Astrocyte (in vitro differentiated cells and primary cell): ENCODE measurements around the gene TSNAXIP1.

Experiments used
- EZH2 ChIP-seq: IDR thresholded peaks from 2 replicates; pipeline ENCODE4 v1.6.1; 2012; ENCODE audit warnings: mild to moderate bottlenecking, low read length, inconsistent platforms; ENCODE audit not compliant: insufficient read depth
- TF ChIP-seq, protein P1 (sequence below): IDR thresholded peaks from 2 replicates; pipeline ENCODE4 v1.5.1; 2011; ENCODE audit warnings: low read depth, mild to moderate bottlenecking, inconsistent platforms, low read length, moderate library complexity; ENCODE audit not compliant: insufficient read depth

DNA sequence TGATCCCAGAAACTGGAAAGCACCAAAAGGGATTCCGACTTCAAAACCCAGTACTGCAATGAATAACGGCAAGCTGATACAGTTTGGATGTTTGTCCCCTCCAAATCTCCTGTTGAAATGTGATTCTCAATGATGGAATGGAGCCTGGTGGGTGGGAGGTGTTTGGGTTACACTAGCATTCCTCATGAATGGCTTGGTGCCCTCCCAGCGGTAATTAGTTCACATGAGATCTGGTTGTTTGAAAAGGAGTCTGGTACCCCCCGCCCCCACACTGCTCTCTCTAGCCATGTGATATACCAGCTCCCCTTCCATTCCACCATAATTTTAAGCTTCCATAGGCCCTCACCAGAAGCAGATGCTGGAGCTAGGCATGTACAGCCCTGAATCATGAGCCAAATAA lies 40.4 kb upstream of the TSNAXIP1 start:
- TF ChIP-seq EZH2: no peak
- TF ChIP-seq, protein P1, sequence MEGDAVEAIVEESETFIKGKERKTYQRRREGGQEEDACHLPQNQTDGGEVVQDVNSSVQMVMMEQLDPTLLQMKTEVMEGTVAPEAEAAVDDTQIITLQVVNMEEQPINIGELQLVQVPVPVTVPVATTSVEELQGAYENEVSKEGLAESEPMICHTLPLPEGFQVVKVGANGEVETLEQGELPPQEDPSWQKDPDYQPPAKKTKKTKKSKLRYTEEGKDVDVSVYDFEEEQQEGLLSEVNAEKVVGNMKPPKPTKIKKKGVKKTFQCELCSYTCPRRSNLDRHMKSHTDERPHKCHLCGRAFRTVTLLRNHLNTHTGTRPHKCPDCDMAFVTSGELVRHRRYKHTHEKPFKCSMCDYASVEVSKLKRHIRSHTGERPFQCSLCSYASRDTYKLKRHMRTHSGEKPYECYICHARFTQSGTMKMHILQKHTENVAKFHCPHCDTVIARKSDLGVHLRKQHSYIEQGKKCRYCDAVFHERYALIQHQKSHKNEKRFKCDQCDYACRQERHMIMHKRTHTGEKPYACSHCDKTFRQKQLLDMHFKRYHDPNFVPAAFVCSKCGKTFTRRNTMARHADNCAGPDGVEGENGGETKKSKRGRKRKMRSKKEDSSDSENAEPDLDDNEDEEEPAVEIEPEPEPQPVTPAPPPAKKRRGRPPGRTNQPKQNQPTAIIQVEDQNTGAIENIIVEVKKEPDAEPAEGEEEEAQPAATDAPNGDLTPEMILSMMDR: no peak
